Right lobe of liver (tissue), 6 donors: ENCODE data around the gene TMEM123. TPM values are rescaled to one million over a fixed set of nuclear protein-coding genes. Genes with fewer than 3 reads are reported as not detected.

ENCODE experiments used
- ATAC-seq, 4 donors: fragments of 200-7000 bp; cut with Tn5 transposase; one replicate each; pipeline ENCODE4 v1.9.1; 2020; ENCODE audit warnings: mild to moderate bottlenecking in 4 of 4, moderate library complexity in 4 of 4
- DNase-seq, 3 donors: peaks; one replicate each; pipeline ENCODE4 v3.0.0-alpha.2; 2020
- H3K27ac ChIP-seq, 3 donors: fragments of 200-600 bp; one replicate each; pipeline ENCODE4 v1.8.0; 2022
- H3K27me3 ChIP-seq, 2 donors: fragments of 200-600 bp; one replicate each; pipeline ENCODE4 v1.8.0; 2022
- H3K36me3 ChIP-seq, 4 donors: fragments of 200-600 bp; sonication (generic) in 1 of 4; one replicate each; pipeline versions ENCODE4 v1.5.1 to v1.8.0; 2017 to 2022; ENCODE audit warnings: control low read depth in 1 of 4
- H3K4me1 ChIP-seq, 4 donors: fragments of 200-600 bp; sonication (generic) in 1 of 4; one replicate each; pipeline versions ENCODE4 v1.5.1 to v1.8.0; 2017 to 2022; ENCODE audit warnings: control low read depth in 1 of 4
- H3K4me3 ChIP-seq, 3 donors: fragments of 200-600 bp; one replicate each; pipeline ENCODE4 v1.8.0; 2022
- H3K9me3 ChIP-seq, 4 donors: fragments of 200-600 bp; sonication (generic) in 1 of 4; one replicate each; pipeline versions ENCODE4 v1.5.1 to v1.8.0; 2017 to 2022; ENCODE audit warnings: control low read depth in 1 of 4
- CTCF ChIP-seq, 4 donors: fragments of 200-600 bp in 3 of 4; fragments of 450-650 bp in 1 of 4; IDR thresholded peaks; one replicate each; pipeline versions ENCODE4 v1.5.1 to v1.8.0; 2016 to 2022; ENCODE audit warnings: antibody characterized with exemption in 4 of 4, mild to moderate bottlenecking in 2 of 4
- POLR2A ChIP-seq: fragments of 450-650 bp; IDR thresholded peaks from one replicate; pipeline ENCODE4 v1.6.1; 2017; ENCODE audit warnings: antibody characterized with exemption, mild to moderate bottlenecking
- WGBS: methylation state at CpG from one replicate; pipeline ENCODE4 v1.1.6; 2018; ENCODE audit warnings: low coverage, low lambda C conversion rate; ENCODE audit not compliant: insufficient coverage; ENCODE audit errors: missing lambda C conversion rate; 5-methylcytosine and 5-hydroxymethylcytosine counted together
- intact Hi-C, 2 donors: fragments of 100-400 bp; cut with DNase I; formaldehyde crosslinking; loops; one replicate each; pipeline versions ENCODE4 v1.11.2 to v1.14.1; 2022
- total RNA-seq, 6 experiments: library from RNA; depleted of rRNA in 2 of 6; stranded (reverse); fragments of >200 nt in 2 of 6; fragmentation: NEBNext Ultra II Directional in 3 of 6; extraction: Animal tissue kit (Norgen Biotek cat#: 25700) in 3 of 6; gene quantifications; one replicate each; pipeline versions ENCODE4 v1.1.0 to v1.2.4, GENCODE V29; 2016 to 2023
- donor health status: DM: no; HTN: yes; CAD: no.
- donor health status: DM: no; HTN: no; CAD: no.
- donor health status: DM: no; HTN: no; CAD: no.
- donor health status: DM: no; HTN: yes; CAD: no.
- donor health status: DM: no; HTN: yes; CAD: no.

Gene TMEM123
- total RNA-seq, 6 experiments from 2014 or later, result 173 to 557 (median 229) TPM

GRCh38 chr11:102413497-102413896 is 39.1 kb downstream of the TMEM123 start:
- Histone ChIP-seq H3K4me3 (no peak overlapping the region), H3K27ac (no peak overlapping the region), H3K36me3 (peaks cover 0 to 7% (median 4%) of the 10 kb centered on the region in 4 donors), H3K9me3 (no peaks in the 10 kb centered on the region), H3K27me3 (no peaks in the 10 kb centered on the region), H3K4me1 (peaks cover 0 to 24% (median 0%) of the 10 kb centered on the region in 4 donors)
- intact Hi-C loops, result no loop called here
- DNase-seq, result no peak
- TF ChIP-seq POLR2A (no peak), CTCF (IDR thresholded peaks at IDR 0.05) (no peak)
- WGBS, result 88% methylated on average over 2 of the region's 4 CpGs
- ATAC-seq, result no peak

GRCh38 chr11:102411142-102411541 is 41.4 kb downstream of the TMEM123 start:
- intact Hi-C loops, result no loop called here
- H3K9me3 ChIP-seq, result no peaks in the 10 kb centered on the region
- DNase-seq (no peak), ATAC-seq (no peak)
- no peaks in the 10 kb centered on the region for H3K27me3 ChIP-seq
- no peak overlapping the region for H3K4me3 ChIP-seq
- H3K36me3 ChIP-seq, result peaks cover 0 to 7% (median 4%) of the 10 kb centered on the region in 4 donors
- peaks cover 0 to 22% (median 0%) of the 10 kb centered on the region in 4 donors for H3K4me1 ChIP-seq
- WGBS, result 94% methylated on average over 6 of the region's 7 CpGs
- TF ChIP-seq POLR2A, result no peak
- no peak overlapping the region for H3K27ac ChIP-seq

- WGBS, result 80% methylated on average over 3 of the region's 5 CpGs
- no peaks in the 10 kb centered on the region for H3K9me3 ChIP-seq
- no peak overlapping the region for H3K4me3 ChIP-seq
- DNase-seq (no peak), ATAC-seq (peak in 1 of 4 donors; percentile 16)
- H3K27me3 ChIP-seq, result no peaks in the 10 kb centered on the region
- H3K36me3 ChIP-seq, result peaks cover 0 to 7% (median 4%) of the 10 kb centered on the region in 4 donors
- H3K27ac ChIP-seq, result no peak overlapping the region
- peaks cover 0 to 20% (median 0%) of the 10 kb centered on the region in 4 donors for H3K4me1 ChIP-seq
- TF ChIP-seq POLR2A, result no peak
- intact Hi-C loops, result no loop called here
Observed at GRCh38 chr11:102410382-102410784, 42.2 kb downstream of the TMEM123 start.

GRCh38 chr11:102408339-102408738 is 44.2 kb downstream of the TMEM123 start:
- H3K4me1 ChIP-seq, result peaks cover 0 to 14% (median 0%) of the 10 kb centered on the region in 4 donors
- ATAC-seq, result no peak
- H3K4me3 ChIP-seq, result no peak overlapping the region
- intact Hi-C loops, result no loop called here
- H3K9me3 ChIP-seq, result no peaks in the 10 kb centered on the region
- TF ChIP-seq CTCF (IDR thresholded peaks at IDR 0.05) (no peak), POLR2A (no peak)
- H3K27ac ChIP-seq, result no peak overlapping the region
- no peak for DNase-seq
- peaks cover 0 to 7% (median 4%) of the 10 kb centered on the region in 4 donors for H3K36me3 ChIP-seq
- 91% methylated on average over 1 of the region's 1 CpG for WGBS
- no peaks in the 10 kb centered on the region for H3K27me3 ChIP-seq

- DNase-seq (no peak), ATAC-seq (no peak)
- H3K27ac ChIP-seq, result no peak overlapping the region
- no peaks in the 10 kb centered on the region for H3K27me3 ChIP-seq
- H3K9me3 ChIP-seq, result no peaks in the 10 kb centered on the region
- intact Hi-C loops, result no loop called here
- peaks cover 0 to 7% (median 4%) of the 10 kb centered on the region in 4 donors for H3K36me3 ChIP-seq
- H3K4me1 ChIP-seq, result peaks cover 0 to 12% (median 0%) of the 10 kb centered on the region in 4 donors
- TF ChIP-seq POLR2A (no peak), CTCF (IDR thresholded peaks at IDR 0.05) (no peak)
- 74% methylated on average over 3 of the region's 3 CpGs for WGBS
- H3K4me3 ChIP-seq, result no peak overlapping the region
Observed at GRCh38 chr11:102407901-102408300, 44.7 kb downstream of the TMEM123 start.
